Fibroblast of villous mesenchyme (primary cell): ENCODE results near the gene MORN5. TPM values are rescaled to one million over a fixed set of nuclear protein-coding genes. Genes with fewer than 3 reads are reported as not detected.

Source experiments
- DNase-seq: peaks from one replicate; pipeline ENCODE4 v3.0.0-alpha.2; 2010; ENCODE audit warnings: low read depth
- H3K4me3 ChIP-seq: 2 replicates; pipeline ENCODE4 v1.5.1; 2011; ENCODE audit warnings: low read depth, mild to moderate bottlenecking, low read length
- CTCF ChIP-seq: IDR thresholded peaks from 2 replicates; pipeline ENCODE4 v1.5.1; 2012; ENCODE audit warnings: low read depth, mild to moderate bottlenecking, low read length; ENCODE audit not compliant: insufficient read depth
- small RNA-seq: library from RNA; depleted of rRNA; stranded (forward); fragments of <200 nt; gene quantifications from one replicate; pipeline ENCODE3, GENCODE V24; 2012
- total RNA-seq: library from RNA; depleted of rRNA; stranded (reverse); fragments of >200 nt; gene quantifications from 2 replicates; pipeline ENCODE4 v1.2.3, GENCODE V29; 2012

MORN5 gene
- total RNA-seq, 1 donor: not detected

- H3K4me3 ChIP-seq: no peak overlapping the region
- DNase-seq: no peak
- no peak for TF ChIP-seq CTCF
Observed at GRCh38 chr9:122248448-122248865, 88.7 kb downstream of the MORN5 start.

Small RNA genes lying within 50 kb of the gene (small RNA-seq; reads per million reads assigned to genes)
- gene MIR4478: not detected

Other genes starting within 250 kb of the MORN5 start
- 4.3 and 4.8 TPM in 2 replicates for gene TTLL11, start 66.6 kb upstream of the MORN5 start, total RNA-seq
- 25.0 and 27.4 TPM in 2 replicates for gene NDUFA8, start 129 bp upstream of the MORN5 start, total RNA-seq
- not detected in 2 replicates for gene LHX6, start 69.0 kb downstream of the MORN5 start, total RNA-seq
- 9.3 and 11.2 TPM in 2 replicates for gene RBM18, start 104.9 kb downstream of the MORN5 start, total RNA-seq
- 26.4 and 29.4 TPM in 2 replicates for gene MRRF, start 105.0 kb downstream of the MORN5 start, total RNA-seq
- gene PTGS1, start 211.1 kb downstream of the MORN5 start, total RNA-seq: 10.4 and 32.9 TPM in 2 replicates